Stimulated activated naive CD4-positive, alpha-beta T cell treated with Interleukin-2 at 50 U/mL for 16 hours (primary cell): Measurements from ENCODE around the gene B3GALT4.
"Not testable (repeated sequence)": the region's sequence is repeated elsewhere in the genome, so short reads cannot be mapped to it uniquely, and the experiment has no call there.

Experiments used
- DNase-seq: peaks from one replicate; lab custom pipeline; 2025; lab: John Stamatoyannopoulos, UW

B3GALT4 gene

DNA sequence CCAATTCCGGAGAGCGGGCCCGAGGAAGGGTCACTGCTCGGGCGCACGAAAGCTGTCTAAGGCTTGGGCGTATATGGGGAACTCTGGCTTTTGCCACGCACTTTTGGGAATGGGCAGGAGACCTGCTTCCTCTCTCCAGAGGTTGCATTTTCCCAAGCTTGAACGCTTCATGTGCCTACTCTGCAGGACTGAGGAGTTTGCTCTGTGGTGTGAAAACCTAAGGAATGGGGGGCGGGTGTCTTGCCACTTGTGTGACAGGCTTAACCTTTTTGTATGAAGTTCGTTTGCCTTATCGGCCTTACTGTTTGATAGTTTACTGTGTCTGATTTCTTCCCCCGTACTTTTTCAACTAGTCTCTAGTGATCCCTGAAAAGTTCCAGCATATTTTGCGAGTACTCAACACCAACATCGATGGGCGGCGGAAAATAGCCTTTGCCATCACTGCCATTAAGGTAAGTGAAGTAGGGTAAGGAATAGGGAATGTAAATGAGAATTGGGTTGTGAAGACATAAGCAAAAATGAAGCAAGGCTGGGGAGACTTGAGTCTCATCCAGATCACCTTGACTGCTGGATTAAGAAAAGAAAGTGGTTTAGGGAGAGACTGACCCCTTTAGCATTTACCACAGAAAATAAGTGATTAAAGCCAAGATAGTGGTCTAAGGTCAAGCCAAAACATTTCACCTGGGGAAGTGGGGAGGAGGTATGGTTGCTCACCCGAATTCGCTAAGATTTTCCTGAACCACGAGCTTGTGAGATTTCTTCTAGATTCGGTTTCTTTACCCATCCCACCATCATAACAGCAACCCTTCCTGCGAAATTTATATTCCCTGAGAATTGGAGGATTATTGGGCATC, 4.4 kb upstream of the B3GALT4 start:
- no peak for DNase-seq

DNA sequence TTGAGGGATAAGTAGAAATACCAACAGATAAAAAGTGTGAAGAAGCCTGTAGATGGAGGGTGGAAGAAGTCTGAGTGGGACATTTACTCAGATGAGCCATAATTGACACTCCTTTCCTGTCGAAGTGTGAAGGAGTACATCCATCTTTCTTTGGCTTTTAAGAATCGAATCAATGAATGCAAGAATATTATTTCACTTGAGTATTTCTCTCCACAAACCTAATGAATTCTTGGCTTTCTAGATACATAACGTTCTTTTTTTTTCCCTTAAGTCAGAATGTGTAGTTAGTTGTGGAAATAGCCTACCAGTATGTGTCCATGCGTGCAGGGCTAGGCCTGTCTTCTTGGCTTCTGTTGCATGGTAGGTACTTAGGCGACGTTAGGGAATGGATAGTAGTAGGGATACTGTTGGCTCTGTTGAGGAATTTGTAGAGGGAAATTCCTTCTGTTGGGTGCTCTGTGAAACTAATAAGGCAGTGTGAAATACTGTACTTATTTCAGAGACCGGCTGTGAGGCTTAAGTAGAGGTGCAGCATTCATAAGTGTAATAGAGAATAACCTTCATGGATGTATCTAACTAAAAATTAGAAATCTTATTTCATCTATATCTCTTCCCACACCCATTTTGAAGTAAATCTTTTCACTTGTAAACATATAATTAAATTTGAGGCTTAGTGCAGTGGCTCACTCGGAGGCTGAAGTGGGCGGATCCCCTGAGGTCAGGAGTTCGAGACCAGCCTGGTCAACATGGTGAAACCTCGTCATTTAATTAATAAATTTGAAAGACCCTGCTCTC, 3.6 kb upstream of the B3GALT4 start:
- no peak for DNase-seq

DNA sequence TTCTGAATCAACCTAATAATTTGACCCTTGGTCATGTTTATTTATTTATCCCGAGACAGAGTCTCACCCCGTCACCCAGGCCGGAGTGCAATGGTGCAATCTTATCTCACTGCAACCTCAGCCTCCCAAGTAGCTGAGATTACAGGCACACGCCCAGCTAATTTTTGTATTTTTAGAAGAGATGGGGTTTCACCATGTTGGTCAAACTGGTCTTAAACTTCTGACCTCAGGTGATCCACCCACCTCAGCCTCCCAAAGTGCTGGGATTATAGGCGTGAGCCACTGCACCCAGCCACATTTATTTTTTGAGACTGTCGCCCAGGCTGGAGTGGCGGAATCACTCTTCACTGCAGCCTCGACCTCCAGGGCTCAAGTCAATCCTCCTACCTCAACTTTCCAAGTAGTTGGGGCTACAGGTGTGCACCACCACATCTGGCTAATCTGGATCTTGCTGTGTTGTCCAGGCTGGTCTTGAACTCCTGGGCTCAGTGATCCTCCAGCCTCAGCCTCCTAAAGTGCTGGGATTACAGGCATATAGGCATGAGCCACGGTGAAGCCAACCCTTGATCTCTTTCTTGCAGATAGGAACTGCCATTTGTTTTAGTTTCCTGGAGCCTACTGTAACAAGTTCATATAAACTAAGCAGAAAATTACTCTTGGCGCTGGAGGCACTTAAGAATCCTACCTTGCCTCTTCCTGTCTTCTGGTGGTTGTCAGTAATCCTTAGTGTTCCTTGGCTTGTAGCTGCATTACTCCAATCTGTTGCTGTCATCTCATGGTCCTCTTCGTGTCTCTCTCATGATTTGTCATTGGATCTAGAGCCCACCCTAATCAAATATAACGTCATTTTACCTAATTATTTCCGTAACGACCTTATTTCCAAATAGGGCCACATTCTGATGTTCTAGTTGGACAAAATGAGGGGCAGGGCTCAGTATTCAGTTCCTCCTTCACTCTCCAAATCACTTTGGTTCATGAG, 2.7 kb upstream of the B3GALT4 start:
- no peak for DNase-seq

DNA sequence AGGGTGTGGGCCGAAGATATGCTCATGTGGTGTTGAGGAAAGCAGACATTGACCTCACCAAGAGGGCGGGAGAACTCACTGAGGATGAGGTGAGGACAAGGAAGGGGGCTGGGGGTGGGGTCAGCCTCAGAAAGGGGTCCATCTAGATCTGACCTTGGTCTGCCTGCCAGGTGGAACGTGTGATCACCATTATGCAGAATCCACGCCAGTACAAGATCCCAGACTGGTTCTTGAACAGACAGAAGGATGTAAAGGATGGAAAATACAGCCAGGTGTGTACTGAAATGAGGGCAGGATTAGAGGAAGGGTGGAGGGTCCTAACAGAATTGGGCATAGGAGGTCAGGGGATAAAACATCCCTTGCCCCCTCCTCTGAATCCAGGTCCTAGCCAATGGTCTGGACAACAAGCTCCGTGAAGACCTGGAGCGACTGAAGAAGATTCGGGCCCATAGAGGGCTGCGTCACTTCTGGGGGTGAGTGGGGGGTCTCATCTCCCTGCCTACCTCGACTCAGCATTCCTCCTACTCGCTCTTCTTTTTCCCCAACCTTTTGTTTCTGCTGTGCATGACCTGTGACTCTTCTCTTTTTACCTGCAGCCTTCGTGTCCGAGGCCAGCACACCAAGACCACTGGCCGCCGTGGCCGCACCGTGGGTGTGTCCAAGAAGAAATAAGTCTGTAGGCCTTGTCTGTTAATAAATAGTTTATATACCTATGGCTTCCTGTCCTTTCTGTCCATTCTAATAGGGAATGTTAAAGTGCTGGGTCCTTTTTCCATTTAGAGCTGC, 935 bp upstream of the B3GALT4 start:
- not testable (repeated sequence) for DNase-seq

DNA sequence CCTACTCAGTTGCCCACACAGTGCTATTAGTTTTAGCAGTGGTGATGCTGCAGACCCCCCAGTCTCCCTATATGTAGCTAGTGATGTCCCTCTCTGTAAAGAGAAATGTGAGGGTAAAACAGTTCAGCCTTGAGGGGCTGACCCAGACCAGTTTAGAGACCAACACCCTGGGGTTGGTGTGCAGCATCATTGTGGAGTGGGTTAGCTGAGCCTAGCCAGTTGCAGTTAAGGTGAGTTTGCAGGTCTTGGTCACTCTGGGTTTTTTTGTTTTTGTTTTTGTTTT, 401 bp upstream of the B3GALT4 start:
- no peak for DNase-seq

DNA sequence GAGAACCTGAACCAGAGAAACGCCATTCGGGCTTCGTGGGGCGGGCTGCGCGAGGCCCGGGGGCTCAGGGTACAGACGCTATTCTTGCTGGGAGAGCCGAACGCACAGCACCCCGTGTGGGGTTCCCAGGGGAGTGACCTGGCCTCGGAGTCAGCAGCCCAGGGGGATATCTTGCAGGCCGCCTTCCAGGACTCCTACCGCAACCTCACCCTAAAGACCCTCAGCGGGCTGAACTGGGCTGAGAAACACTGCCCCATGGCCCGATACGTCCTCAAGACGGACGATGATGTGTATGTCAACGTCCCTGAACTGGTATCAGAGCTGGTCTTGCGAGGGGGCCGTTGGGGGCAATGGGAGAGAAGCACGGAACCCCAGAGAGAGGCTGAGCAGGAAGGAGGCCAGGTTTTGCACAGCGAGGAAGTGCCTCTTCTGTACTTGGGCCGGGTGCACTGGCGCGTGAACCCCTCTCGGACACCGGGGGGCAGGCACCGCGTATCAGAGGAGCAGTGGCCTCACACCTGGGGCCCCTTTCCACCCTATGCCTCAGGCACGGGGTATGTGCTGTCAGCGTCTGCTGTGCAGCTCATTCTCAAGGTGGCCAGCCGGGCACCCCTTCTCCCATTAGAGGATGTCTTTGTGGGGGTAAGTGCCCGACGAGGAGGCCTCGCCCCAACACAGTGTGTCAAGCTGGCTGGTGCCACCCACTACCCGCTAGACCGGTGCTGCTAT, 904 bp downstream of the B3GALT4 start:
- peak; percentile 24 for DNase-seq

DNA sequence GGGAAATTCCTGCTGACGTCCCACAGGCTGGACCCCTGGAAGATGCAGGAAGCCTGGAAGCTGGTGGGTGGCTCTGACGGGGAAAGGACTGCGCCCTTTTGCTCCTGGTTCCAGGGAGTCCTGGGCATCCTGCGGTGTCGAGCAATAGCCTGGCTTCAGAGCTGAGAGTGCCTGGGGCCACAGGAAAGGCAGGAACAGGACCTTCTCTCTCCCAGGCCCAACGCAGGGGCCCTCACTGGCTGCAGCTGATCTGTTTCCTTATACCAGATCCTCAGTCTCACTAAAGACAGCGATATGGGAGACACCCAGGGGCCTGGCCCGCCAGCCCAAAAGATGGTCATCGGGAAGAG, 1.4 kb downstream of the B3GALT4 start:
- no peak for DNase-seq

DNA sequence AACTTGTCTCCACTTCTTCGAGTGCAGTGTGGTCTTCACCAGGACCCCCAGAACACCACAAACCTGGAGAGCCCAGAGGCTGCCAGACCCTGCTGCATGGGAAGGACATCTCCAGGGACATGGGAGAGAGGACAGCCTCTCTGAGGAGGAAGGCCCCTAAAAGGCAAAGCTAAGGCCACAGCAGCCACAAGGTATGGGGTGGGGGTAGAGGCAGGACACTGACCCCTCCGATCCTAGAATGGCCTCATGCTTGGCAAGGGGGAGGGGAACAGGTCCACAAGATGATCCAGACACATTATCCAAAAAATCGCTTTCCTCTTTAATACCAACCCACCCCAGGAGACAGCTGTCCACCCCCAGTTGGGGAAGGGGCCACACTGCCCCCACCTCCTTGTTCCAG, 1.9 kb downstream of the B3GALT4 start:
- no peak for DNase-seq

DNA sequence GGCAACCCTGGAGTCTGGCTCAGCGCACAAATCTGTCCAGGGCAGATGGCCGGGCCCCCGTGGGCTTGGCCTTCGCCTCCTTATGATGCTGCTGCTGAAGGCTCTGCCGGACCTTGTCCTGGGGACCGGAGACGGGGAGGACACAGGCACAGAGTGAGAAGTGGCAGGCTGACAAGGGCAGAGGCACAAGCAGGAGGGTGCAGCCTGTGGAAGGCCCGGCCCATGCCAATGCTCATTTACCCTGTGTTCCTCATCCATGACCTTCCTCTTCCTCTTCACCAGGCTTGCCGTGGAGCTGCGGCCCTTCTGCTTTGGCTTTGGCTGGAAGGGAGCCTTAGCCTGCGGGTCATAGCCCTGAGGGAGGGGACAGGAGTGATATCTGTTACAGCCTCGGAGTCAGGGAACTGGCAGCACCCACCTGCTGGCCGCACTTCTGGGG, 2.4 kb downstream of the B3GALT4 start:
- DNase-seq: no peak

DNA sequence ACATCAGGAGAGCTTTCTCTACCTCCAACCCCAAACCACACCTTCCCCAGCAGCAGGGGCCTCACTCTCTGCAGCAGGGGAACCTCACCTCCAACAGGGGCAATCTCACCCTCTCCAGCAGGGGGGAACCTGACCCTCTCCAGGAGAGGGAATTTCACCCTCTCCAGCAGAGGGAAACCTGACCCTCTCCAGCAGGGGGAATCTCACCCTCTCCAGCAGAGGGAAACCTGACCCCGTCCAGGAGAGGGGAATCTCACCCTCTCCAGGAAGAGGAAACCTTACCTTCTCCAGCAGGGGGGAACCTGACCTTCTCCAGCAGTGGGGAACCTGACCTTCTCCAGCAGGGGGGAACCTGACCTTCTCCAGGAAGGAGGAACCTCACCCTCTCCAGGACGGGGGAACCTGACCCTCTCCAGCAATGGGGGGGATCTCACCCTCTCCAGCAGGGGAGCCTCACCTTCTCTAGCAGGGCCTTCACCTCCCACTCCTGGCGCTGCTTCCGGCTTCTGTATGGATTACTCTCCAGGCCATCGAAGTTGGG, 3.1 kb downstream of the B3GALT4 start:
- DNase-seq: no peak

DNA sequence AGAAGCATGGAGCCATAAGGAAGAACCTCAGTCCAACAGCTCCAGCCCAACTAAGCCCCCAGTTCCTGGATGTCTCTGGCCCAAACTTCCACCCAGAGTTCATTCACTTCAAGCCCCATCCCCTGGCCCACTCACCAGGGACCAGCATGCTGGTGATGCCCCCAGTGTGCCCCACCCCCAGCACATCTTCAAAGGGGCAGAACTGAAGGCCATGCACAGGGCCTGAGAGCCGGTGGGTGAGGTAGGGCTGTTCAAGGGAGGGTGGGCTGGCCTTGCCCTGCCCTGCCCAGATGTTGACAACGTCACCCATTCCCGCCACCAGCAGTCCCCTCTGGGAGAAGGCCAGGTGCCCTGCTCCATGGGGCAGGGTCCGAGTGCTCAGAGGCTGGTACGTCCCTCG, 3.6 kb downstream of the B3GALT4 start:
- no peak for DNase-seq

DNA sequence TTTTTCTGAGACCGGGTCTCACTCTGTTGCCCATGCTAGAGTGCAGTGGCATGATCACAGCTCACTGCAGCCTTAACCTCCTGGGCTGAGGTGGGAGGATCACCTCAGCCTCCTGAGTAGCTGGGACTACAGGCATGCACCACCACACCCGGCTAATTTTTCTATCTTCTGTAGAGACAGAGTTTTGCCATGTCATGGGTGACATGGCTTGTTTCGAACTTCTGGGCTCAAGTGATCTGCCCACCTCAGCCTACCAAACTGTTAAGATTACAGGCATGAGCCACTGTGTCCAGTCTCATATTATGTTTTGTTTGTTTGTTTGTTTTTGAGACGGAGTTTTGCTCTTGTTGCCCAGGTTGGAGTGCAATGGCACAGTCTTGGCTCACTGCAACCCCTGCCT, 8.3 kb downstream of the B3GALT4 start:
- DNase-seq: not testable (repeated sequence)

DNA sequence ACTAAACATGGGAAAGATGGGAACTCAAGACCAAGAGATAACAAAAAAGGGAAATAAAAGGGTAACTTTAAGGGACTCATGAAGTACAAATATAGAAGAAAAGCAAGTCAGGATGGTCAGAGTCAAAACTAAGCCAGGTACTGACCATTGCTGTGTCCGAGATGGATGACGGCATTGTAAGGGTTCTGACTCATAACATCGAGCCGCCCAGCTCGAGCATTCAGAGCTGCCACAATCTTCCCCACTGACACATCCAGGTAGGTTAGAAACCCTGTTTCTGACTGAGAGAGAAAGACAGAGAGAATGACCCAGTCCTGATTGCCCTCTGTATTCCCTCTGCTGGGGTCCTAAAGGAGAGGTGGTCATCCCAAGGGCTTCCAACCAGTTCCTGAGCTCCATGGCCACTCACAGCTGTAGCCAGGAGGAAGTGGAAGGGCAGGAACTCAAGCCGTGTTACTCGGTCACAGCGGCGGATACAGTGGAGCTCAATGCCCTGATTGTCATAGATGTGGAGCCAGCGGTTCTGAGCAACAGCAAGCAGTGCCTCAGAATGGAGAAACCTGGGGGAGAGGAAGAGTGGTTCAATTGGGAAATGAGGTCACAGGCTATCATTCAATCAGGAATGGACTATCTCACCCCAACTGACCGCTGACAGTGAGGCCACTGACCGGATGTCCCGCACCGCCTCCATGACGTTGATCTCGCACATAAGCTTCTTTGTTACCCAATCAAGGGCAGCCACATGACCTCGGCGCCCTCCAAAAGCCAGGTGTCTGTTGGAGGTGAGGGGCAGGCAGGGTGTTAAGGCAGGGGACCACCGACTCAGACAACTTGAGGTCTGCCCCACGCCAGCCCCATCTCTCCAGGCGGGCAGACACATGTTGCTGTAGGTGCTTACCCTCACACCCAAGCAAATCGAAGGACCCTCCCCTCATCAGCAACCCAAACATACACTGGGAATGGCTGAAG, 10.3 kb downstream of the B3GALT4 start:
- DNase-seq: no peak

DNA sequence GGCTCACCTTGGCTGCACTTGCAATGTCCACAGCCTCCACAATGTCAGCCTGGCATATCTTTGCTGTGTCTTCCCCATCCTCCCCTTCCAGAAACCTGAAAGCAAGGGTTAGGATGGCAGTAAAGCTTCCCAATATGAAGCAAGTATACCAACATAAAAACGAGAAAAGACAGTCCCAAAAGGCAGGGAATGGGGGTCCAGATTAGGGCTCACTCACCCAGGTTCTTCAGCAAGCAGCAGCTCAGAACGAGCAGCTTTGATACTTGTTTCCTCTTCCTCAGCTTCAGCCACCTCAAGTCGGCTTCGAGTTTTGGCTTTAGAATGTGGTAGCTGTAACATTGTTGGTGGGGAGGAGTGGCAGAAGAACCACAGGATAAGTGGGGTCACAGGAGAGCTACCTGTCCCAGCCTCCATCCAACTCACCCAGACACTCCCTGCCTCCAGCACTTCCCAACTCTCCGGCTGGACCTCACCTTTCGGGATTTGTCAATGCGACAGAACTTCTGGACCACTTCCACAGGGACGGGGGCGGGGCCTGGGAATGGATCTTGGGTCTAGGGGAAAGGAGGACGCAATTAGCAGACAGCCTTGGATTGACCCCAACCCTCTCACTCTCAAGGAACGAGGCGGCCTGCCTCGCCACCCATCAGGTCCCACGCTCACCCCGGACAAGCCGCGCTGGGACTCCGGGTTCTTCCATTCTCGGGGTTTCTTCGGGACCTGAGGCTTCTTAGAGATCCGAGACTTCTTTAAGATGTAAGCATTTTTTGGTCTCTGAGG, 11.4 kb downstream of the B3GALT4 start:
- no peak for DNase-seq

DNA sequence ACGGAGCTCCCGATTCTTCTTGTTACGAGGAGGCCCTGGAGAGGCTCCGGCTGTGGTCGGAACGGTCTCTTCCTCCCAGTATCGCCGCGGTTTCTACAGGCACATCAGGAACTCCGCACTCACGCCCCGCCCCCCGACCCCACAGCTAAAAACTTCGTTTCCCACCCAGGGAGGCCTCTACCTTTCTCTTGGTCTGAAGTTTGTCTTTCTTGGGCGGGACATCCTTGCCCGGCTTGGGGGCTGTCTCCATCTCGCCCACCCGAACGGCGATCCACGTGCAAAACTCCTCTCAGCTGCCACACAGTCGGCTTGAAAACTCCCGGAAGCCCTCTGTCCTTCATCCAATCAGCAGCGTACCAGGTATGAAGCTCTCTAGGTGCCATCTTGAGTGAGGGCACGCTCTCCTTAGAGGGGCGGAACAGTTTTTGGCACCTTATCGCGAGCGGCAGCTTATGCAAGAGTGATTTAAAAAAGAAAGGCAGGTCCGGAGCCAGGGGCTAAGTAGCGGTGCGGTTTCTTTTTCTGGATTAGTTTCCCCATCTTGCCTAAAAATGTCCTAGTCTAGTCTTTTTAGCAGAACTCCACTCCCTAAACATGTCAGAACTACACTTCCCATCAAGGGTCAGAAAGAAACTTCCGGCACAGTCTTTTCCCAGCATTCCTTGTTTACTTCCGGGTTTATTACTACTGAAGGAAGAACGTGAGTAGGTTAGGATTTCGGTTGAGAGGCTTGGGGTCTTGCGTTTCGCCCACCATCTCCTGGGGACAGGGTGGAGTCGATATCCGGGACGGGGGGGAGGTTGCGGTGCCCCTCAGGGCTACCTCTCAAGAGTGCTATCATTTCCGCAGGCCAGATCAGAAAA, 12.2 kb downstream of the B3GALT4 start, which contains the start of the genes PFDN6 and WDR46:
Gene PFDN6, plus strand, starts transcription at position 681 of the 863 bp plus-strand sequence. CDS start 256 bp downstream, outside the sequence.
Gene WDR46, minus strand, starts transcription at position 319 of the 863 bp plus-strand sequence. Its CDS starts 69 bp downstream, at position 250.
- peak; percentile 84 for DNase-seq

DNA sequence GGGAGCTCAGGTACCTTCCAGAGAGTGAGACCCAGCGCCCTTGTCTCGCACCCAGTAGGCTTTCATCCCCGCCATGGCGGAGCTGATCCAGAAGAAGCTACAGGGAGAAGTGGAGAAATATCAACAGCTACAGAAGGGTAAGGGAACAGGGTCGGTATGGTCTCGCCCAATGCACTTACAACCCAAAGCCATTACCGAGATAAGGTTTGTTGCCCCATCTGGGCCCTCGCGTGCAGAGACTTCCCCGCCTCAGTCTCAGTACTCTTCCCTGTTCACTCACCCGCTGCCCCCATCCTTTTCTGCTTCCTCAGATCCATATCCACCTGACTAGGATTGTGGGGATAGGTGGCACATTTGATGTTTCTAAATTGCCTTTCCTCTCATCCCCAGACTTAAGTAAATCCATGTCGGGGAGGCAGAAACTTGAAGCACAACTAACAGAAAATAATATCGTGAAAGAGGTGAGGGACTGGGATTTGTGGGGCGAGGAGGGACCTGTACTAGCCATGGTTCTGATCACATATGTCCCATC, 12.9 kb downstream of the B3GALT4 start:
- DNase-seq: no peak

DNA sequence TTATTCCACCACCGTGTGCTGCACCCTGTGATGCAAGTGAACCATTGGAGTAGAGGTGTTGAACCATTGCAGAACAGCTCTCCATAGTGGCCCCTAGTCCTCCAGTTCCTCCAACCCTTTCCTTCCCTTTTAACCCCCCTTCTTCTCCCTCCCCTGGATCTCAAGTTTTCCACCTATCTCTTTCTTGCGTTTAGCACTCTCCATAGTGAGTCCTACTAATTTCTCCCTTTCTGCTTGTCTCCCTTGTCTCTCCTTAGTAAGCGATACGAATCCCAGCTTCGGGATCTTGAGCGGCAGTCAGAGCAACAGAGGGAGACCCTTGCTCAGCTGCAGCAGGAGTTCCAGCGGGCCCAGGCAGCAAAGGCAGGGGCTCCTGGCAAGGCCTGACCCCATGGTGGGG, 13.5 kb downstream of the B3GALT4 start:
- DNase-seq: no peak
